22Rv1 (cell line): ENCODE data around the gene SCNN1A.

ENCODE experiments used
- H3K27ac ChIP-seq: fragments of 450-650 bp; 2 replicates; pipeline ENCODE4 v1.5.1; 2017
- ZFX ChIP-seq: fragments of 450-650 bp; IDR thresholded peaks from 2 replicates; pipeline ENCODE4 v1.6.1; 2017; ENCODE audit warnings: antibody characterized with exemption, borderline replicate concordance
- TF ChIP-seq, protein P1 (sequence below): fragments of 450-650 bp; IDR thresholded peaks from 2 replicates; pipeline ENCODE4 v1.5.1; 2017; ENCODE audit warnings: mild to moderate bottlenecking

The SCNN1A gene

DNA sequence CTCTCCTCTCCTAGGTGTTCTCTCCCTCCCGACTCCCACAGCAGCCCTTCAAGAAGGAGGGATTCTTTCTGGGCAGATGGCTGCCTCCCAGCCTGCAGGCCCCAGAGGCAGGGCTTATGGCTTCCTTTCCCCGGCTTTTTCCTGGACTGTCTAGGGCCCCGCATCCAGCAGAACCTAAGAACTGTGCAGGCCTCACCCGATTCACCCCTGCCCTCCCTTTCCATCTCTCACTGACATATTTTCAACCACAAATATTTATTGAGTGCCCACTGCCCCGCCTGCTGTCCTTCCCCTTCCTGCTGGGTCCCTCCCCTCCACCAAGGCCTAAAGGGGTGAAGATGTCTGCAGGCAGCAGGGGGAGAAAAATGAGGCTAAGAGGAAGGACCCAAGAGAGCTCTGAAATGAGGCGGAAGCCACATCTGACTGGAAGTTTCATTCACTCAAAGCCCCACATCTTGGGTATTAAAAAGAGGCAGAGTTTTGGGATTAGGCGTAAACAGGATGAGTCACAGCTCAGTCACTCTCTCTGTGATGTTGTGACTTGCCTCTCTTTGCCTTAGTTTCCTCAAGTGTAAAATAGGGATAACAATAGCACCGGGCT is 2.9 kb downstream of the SCNN1A start:
- H3K27ac ChIP-seq: peak overlapping the region; percentile 98

DNA sequence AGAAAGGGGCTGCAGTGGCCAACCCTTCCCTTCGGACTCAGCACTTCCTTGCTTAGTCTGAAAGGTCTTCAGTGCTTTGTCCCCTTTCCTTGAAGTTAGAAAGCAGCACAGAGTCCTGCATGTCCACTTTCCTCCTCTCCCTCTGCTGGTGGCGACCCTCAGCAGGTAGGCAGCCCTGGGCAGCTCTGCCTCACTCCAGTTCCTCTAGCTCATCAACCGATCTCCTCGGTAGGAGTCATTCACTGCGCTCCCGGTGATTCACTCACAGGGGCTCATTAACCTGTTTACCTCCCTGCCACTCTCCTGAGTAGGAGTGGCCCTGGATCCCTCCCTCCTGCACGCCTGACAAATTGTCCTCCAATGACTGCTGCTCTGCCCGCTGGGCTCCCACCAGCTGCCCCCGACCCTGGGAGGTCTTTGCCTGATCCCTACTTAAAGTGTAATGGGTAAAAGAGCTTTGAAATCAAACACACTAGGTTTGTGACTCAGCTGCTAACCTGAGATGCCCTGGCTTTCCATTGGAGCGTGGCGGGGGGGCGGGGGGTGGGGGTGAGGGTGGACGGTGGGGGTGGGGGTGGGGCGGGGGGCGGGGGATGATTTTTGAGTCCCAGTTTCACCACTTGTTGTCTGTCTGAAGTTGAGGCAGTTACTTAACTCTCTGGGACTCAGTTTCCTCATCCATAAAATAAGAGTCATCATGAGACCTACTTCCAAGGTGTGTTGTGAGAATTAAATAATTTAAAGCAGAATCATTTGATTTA is 4.2 kb downstream of the SCNN1A start:
- H3K27ac ChIP-seq: peak overlapping the region; percentile 98

More for the DNA sequence above, 2.9 kb downstream of the SCNN1A start:
- no peak for TF ChIP-seq ZFX
- TF ChIP-seq, protein P1, sequence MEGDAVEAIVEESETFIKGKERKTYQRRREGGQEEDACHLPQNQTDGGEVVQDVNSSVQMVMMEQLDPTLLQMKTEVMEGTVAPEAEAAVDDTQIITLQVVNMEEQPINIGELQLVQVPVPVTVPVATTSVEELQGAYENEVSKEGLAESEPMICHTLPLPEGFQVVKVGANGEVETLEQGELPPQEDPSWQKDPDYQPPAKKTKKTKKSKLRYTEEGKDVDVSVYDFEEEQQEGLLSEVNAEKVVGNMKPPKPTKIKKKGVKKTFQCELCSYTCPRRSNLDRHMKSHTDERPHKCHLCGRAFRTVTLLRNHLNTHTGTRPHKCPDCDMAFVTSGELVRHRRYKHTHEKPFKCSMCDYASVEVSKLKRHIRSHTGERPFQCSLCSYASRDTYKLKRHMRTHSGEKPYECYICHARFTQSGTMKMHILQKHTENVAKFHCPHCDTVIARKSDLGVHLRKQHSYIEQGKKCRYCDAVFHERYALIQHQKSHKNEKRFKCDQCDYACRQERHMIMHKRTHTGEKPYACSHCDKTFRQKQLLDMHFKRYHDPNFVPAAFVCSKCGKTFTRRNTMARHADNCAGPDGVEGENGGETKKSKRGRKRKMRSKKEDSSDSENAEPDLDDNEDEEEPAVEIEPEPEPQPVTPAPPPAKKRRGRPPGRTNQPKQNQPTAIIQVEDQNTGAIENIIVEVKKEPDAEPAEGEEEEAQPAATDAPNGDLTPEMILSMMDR: no peak

GRCh38 chr12:6370576-6370935 is 4.8 kb downstream of the SCNN1A start:
- TF ChIP-seq ZFX: no peak
- TF ChIP-seq, protein P1: no peak
- peak overlapping the region; percentile 98 for H3K27ac ChIP-seq

More for the DNA sequence above, 4.2 kb downstream of the SCNN1A start:
- TF ChIP-seq, protein P1: no peak
- no peak for TF ChIP-seq ZFX

DNA sequence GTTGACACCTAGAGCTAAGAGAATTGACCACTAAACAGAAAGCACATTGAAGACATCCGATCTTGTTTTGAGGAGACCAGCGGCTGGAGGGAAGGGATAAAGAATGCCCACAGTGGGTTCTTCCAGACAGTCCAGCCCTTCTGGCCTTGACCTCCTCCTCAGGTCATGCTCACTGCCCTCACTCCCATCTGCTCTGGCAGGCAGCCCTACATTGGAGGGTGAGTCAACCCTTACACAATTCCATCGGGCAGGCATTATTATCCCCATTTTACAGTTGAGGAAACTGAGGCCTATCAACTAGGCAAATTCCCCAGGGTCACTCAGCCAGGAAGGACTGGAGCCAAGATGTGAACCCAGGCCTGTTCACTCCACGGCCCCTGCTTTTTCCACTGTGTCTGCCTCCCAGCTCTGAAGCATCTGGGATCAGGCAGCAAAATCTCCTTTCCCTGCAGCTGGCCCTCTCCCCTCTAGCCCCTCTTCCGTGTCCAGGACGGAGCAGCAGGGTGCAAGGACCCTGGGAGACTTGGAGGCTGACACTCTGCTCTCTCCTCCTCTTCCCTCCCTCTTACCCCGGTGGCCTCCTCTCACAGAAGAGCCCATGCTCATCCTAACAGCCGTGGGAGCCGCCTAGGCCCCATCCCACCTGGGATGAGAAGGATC is 5.3 kb downstream of the SCNN1A start:
- H3K27ac ChIP-seq: peak overlapping the region; percentile 98
- TF ChIP-seq, protein P1: no peak
- no peak for TF ChIP-seq ZFX

DNA sequence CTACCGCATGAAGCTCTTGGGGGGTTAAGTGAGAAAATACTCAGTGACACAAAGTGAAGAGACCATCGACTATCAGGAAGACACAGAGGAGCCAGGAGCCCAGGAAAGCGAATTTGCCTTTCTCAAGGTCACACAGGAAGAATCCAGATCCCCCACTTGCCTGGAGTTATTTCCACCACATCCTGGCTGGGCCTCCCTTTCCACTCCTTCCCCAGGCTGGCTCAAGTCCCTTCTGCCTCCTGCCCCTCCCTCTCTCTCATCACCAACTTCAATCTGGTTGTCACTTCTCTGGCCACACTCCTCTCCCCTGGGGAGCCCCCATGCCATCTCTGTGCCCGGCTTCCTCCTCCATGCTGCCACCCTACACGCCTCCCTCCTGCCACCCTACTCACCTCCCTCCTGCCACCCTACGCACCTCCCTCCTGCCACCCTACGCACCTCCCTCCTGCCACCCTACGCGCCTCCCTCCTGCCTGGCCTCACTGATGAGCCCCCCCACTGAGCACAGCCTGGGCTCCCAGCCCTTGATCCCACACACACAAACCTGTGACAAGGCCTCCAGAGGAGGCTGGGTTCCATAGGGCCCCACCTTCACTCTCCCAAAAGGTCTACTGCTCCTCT is 6.3 kb downstream of the SCNN1A start:
- H3K27ac ChIP-seq: peak overlapping the region; percentile 49
- TF ChIP-seq, protein P1: no peak
- no peak for TF ChIP-seq ZFX

DNA sequence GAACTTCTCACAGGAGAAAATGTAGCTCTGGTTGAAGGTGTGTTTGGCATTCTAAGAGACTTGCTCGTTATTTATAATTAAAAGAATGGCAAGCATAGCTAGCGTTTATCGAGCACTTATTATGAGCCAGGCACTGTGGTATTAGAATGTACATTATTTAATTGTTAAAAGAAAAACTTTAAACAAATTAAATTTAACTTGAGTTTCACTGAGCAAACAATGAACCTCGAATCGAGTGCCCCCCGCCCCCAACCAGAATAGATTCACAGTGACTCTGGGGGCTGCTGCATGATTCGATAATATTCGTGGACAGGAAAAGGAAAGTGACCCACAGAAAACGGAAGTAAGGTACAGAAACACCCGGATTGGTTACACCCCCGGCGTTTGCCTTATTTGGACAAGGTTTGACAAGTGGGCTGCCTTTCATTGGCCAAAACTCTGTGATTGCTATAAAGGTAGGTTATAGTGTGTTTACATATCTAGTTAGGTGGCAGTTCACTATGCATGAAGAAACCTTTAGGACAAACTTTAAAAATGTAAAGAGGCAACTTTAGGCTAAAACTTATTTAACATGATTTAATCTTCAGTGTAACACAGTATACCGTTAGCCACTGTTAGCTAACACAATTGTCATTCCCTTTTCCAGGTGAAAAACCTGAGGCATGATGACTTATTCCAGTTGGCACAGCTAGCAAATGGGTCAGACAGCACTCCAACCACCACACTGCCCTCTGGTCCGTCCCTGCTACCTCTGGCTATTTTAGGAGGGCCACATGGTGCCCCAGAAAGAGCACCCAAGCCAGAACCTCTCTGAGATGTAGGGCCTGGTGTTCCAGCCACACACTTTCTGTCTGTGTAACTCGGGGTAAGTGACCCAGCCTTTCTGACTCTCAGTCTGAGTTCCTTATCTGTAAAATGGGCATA is 7.1 kb downstream of the SCNN1A start:
- peak overlapping the region; percentile 49 for H3K27ac ChIP-seq
- TF ChIP-seq, protein P1: no peak
- no peak for TF ChIP-seq ZFX
